HG02759 (cell line): ENCODE results near the gene LRP1-AS.
A peak's percentile ranks its signal among the peaks of the same experiment; 100 is the strongest.

Experiments
- ATAC-seq: cut with Tn5 transposase; IDR thresholded peaks from one replicate; pipeline ENCODE4 v1.9.1; 2021; ENCODE audit warnings: mild to moderate bottlenecking, moderate library complexity; ENCODE audit not compliant: unreplicated experiment

LRP1-AS gene

DNA sequence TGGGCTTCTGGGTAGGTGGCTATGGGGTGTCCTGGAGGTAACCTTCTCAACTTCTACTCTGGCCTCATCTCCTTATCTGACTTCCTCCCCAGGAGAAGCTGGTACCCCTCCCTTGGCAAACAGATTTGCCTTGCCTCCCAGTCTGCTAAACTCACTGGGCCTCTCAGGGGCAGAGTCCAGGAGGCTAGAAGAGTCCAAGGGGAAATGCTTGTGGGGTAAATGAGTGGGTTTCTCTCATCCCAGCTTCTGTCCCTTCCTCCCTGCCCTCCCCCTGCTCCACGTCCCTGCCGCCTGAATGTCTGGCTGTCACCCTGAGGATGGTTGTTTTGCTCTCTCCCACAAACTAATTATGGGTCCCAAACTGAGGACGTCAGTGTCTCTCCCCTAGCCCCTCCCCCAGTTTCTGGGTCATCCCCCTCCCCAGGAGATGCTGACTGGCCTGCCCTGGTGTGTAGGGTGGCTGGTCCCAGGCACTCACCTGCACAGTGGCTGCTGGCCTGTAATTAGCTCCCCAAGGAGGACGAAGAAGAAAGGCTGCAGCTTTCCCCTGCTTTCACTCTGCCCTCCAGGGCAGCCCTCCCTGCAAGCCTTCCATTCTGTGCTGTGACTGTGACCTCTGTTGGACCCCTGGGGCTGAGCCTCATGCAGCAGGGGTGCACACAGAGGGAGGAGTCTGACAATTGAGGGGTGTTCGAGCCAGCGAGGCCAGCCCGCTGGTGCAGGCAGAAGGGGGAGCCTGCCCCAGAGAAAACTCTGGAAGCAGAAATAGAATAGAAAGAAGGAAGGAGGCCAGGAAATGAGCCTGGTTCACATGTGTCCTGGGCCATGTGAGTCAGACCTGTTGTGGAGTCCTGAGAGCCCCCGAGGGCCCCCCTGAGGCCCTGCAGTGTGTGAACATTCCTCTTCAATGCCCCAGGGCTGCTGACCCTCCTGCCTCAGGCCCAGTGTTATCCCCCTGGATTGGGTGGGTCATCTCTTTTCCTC is at the start of gene LRP1-AS:
TSS of gene LRP1-AS (minus strand) at position 659 of the 984 bp plus-strand sequence.
- no peak for ATAC-seq

DNA sequence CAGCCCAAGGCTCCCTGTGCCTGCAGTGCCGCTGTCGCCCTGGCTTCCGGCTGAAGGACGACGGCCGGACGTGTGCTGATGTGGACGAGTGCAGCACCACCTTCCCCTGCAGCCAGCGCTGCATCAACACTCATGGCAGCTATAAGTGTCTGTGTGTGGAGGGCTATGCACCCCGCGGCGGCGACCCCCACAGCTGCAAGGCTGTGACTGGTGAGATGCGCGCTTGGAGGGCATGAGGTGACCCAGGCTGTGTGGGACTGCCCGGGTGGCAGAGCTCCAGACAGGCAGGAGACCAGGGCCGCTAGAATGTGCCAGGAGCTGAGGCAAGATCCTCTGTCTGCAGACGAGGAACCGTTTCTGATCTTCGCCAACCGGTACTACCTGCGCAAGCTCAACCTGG is 49.5 kb upstream of the LRP1-AS start:
- no peak for ATAC-seq

DNA sequence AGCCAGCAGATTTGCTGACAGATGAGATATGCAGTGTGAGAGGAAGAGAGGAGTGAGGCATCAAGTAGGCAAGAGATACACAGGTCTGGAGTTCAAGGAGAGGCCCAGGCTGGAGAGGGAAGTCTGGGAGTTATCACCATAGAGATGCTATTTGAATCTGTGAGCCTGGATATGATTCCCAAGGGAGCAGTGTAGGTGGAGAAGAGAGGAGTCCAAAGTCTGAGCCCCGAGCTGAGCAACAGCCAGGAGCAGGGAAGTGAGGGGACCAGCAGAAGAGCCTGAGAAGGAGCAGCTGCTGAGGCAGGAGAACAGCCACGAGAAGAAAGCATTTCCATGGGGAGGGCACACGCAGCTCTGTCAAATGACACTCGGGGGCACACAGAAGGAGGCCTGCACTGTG is 49.0 kb upstream of the LRP1-AS start:
- no peak for ATAC-seq

DNA sequence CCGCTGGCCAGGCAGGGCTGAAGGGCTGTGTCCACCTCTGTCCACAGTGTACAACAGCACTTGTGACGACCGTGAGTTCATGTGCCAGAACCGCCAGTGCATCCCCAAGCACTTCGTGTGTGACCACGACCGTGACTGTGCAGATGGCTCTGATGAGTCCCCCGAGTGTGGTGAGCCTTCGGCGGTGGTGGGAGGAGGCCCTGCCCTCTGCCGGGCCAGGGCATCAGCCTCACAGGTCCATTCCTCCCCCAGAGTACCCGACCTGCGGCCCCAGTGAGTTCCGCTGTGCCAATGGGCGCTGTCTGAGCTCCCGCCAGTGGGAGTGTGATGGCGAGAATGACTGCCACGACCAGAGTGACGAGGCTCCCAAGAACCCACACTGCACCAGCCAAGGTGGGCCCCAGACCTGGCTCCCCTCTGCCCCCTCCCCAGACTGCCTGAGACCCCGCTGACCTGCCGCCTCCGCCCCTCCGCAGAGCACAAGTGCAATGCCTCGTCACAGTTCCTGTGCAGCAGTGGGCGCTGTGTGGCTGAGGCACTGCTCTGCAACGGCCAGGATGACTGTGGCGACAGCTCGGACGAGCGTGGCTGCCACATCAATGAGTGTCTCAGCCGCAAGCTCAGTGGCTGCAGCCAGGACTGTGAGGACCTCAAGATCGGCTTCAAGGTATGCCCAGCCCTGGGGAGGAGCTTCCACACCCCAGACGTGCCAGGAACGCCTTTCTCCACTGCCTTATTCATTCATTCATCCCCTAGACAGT is 48.4 kb upstream of the LRP1-AS start:
- no peak for ATAC-seq

DNA sequence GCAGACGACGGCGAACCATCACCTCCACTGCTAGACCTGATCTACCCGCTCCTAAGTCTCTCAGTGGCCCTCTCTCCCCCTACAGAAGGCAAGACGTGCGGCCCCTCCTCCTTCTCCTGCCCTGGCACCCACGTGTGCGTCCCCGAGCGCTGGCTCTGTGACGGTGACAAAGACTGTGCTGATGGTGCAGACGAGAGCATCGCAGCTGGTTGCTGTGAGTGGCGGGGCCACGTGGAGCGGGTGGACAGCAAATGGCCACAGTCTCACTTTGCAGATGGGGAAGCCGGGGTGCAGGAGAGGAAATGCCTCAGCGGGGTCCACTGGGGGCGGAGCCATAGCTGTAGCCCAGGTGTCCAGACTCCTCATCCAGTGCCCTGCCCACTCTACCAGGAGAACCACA is 47.8 kb upstream of the LRP1-AS start:
- ATAC-seq: no peak

DNA sequence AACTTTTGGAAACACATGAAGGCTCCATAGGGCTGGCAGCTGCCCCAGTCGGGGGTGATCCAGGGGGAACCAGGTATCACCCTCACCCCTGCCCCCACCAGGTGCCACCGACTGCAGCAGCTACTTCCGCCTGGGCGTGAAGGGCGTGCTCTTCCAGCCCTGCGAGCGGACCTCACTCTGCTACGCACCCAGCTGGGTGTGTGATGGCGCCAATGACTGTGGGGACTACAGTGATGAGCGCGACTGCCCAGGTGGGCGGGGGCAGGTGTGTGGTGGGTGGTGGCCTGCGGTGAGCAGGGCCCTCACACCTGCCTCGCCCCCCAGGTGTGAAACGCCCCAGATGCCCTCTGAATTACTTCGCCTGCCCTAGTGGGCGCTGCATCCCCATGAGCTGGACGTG is 46.8 kb upstream of the LRP1-AS start:
- ATAC-seq: no peak

DNA sequence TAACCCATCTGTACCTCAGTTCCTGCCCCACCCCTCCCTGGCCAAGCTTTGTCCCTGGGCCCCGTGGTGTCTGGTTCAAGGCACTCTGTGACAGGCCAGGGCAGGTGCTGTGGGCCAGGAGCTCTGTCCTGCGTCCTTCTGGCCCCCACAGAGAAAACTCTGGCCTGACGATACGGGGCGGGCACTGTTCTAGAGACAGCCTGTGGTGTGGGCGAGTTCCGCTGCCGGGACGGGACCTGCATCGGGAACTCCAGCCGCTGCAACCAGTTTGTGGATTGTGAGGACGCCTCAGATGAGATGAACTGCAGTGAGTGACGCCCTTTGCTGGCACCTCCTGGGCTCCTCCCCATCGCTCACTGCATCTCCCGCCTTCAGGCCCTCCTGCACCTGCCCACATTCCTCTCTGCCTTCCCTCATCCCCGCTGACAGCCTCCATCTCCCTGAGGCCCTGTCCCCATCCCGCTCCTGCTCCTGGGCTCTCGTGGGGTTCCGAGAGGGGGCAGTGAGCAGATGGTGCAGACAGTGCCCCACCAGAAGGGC is 46.4 kb upstream of the LRP1-AS start:
- no peak for ATAC-seq

DNA sequence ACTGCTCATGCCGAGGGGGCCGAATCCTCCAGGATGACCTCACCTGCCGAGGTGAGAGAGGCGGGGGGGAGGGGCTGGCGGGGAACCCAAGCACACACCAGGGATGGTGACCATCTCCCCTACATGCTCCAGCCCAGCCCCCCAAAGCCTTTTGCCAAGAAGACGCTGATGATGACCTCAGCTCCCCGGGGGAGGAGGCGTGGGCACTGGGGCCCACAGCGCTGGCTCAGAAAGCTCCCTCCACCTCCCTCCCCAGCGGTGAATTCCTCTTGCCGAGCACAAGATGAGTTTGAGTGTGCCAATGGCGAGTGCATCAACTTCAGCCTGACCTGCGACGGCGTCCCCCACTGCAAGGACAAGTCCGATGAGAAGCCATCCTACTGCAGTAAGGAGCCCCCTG is 45.5 kb upstream of the LRP1-AS start:
- ATAC-seq: no peak

DNA sequence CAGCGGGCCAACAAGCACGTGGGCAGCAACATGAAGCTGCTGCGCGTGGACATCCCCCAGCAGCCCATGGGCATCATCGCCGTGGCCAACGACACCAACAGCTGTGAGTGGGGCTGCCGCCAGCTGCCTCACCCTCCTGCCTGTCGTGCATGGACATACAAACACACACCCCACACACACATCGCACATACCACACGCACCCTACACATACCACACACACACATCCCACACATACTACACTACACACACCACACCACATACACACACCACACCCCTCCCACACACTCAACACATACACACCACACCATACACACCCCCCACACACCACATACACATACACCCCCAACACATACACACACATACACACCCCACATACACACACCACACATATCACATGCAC is 44.0 kb upstream of the LRP1-AS start:
- no peak for ATAC-seq

DNA sequence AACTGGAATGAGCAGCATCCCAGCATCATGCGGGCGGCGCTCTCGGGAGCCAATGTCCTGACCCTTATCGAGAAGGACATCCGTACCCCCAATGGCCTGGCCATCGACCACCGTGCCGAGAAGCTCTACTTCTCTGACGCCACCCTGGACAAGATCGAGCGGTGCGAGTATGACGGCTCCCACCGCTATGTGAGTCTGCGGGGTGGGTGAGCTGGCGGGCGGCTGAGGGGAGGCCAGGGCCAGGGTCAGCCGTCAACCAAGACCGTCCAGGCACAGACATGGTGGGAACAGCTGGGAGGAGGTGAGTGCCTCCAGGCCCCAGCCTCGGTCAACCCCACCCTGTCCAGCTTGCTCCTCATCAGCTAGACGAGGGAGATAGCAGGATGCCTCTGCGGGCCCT is 43.4 kb upstream of the LRP1-AS start:
- ATAC-seq: no peak

DNA sequence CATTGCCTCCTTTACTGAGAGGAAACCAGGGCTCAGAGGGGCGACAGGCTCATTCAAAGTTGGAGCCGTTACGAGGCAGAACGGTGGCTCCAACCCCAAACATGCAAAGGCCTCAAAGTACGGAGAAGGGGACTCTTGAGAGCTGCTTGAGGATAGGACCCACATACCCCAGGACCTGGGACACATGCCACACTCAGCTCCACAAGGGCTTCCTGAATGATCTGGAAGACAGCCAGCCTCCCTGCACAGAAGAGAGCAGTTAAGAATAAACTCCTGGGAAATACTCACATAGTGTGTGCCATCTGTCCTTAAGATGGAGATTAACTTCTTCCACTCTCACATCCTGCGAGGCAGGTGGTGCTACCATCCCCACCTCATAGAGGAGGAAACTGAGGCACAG is 42.6 kb upstream of the LRP1-AS start:
- ATAC-seq: no peak

DNA sequence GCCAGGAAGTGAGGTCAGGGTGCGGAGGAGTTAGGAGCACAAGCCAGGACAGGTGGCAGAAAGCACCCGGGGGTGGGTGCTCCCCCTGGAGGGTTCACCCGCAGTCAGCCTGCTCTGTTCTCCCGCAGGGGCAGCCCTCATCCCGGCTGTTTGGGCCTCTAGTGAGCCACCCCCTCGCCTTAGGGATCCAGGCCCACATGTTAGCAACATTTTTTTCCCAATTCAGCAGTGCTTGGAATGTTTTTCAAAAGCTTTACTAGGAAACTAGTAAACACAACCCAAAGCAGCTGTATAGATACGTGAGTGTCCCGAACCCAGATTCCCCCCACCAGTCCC is 40.6 kb upstream of the LRP1-AS start:
- ATAC-seq: no peak

DNA sequence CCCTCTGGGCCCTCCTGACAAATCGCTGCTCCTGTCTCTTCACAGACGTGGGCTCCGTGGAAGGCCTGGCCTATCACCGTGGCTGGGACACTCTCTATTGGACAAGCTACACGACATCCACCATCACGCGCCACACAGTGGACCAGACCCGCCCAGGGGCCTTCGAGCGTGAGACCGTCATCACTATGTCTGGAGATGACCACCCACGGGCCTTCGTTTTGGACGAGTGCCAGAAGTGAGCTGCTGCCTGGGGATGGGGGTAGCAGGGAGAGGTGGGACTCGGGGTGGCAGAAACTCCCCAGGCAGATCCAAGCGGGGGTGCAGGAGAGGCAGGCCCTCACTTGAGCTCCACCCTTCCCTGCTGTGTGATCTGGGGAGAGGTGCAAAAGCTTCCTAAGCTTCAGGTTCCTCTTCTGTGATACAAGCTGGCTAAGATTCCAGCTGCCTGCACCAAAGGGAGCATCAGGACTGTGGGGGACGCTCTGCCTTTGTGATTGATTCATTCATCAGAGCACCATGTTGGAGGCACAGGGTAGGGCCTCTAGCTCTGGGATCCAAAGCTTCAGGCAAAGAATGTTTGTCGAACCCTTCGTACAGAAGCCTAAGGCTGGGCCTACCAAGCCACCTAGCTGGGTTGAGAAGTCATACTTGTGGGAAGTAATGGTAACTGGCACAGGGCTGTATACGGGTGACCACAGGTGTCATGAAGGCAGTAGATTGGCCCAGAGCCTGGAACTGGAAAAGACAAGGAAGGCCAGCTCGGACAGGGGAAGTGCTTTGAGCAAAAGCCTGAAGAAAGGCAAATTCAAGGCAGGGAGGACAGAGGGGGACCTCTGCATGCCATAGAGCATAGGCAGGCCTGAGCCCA is 40.0 kb upstream of the LRP1-AS start:
- ATAC-seq: no peak

DNA sequence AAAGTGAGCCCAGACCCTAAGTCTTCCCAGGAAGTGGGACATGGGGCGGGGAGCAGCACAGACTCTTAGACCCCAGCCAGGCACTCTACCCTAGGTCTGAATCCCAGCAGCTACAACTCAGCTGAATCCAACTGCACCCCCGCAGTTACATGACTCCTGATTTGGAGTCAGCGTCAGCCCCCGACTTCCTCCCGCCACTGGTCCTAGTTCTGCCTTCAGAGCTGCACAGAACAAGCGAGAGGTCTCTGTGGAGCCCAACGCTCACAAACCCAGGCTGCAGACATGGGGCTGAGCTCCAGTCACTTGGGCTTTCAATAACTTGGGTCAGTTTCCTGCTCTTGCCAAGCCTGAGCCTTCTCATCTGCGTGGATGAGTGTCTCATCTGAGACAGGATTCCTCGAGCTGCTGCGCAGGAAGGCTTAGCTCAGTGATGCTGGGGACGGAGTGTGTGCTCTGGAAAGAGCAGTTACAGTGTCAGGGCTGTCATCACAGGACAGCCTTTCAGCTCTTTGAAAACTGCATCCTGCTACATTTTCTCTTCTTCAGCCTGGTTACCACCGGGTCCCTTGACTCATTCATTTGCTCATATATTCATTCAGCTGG is 38.6 kb upstream of the LRP1-AS start:
- no peak for ATAC-seq

DNA sequence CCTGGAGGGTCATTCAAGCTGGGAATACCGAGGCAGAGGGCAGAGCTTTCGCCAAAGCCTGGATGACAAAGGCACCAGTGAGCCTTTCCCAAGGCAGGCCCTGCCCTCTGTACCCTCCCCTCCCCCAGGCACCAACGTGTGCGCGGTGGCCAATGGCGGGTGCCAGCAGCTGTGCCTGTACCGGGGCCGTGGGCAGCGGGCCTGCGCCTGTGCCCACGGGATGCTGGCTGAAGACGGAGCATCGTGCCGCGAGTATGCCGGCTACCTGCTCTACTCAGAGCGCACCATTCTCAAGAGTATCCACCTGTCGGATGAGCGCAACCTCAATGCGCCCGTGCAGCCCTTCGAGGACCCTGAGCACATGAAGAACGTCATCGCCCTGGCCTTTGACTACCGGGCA is 38.0 kb upstream of the LRP1-AS start:
- no peak for ATAC-seq

DNA sequence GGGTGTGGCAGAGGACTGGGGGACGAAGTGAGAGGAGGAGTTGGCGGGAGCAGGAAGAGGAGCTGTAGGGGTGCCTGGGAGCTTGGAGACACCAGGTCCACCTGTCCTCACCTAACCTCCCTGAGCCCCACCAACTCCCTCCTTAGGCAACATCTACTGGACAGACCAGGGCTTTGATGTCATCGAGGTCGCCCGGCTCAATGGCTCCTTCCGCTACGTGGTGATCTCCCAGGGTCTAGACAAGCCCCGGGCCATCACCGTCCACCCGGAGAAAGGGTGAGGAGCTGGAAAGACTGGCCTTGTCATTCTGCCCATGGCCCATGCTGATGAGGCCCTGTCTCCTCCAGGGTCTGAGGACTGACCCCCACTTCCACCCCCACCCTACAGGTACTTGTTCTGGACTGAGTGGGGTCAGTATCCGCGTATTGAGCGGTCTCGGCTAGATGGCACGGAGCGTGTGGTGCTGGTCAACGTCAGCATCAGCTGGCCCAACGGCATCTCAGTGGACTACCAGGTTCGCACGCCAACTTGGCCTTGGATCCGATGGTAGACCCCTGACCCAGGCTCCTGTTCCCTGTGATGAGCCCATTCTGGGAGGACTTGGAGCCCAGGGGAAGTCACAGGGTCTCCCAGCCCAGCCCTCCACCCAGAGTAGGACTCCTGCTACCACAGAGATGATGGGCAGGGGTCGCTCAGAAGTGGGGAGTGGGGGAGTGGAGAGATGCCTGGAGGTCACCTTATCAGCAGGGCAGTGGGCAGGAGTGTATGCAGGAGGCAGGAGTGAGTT is 36.7 kb upstream of the LRP1-AS start:
- no peak for ATAC-seq

DNA sequence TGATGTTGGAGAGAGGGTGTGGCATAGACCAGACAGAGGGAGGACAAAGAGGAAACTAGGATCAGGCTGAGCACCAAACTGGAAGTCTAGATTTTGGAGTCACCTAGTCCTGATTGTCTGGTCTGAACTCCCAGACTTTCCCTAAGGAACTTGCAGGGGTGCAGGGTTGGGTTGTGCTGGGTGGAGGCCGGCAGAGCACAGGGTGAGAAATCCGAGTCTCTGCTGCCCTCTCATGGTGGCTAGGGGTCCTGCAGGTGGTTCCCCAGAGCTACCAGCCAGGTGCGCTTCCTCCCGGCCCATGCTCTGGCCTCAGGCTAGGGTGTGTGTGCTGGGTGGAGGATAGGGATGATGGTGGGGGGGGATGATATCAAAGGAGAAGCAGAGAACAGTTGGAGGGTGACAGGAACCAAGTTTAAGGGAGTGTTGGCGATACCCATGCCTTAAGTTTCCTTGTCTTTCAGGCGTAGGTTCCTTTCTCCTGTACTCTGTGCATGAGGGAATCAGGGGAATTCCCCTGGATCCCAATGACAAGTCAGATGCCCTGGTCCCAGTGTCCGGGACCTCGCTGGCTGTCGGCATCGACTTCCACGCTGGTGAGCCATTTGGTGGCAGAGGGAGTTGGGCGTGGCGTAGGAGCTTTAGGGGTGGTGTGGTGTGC is 35.6 kb upstream of the LRP1-AS start:
- ATAC-seq: peak; percentile 88

DNA sequence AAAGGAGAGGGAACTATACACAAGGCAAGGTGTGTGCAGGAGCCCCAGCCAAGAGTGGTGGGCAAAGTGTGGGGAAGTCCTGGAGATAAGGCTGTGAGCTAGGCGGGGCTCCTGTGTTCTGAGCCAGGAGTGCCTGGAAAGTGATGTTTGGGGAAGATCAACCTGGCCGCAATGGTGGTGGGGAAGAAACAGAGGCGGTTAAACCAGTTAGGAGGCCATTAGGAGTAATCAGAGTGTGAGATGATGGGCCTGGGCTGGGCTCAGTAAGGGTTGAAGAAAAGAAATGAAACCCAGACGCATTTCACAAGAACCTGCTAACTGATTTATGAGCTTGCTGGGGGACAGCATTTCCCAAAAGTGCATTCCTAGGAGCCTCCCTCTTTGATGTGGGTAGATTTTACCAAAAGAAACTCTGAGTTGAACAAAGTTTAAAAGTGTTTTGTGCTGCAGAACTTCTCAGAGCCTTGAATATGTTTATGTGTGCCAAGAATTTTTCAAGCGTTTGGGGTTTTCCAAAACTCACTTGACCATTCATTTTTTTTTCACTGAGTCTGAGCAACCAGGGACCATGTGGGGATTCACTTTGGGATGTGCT is 34.2 kb upstream of the LRP1-AS start:
- no peak for ATAC-seq

DNA sequence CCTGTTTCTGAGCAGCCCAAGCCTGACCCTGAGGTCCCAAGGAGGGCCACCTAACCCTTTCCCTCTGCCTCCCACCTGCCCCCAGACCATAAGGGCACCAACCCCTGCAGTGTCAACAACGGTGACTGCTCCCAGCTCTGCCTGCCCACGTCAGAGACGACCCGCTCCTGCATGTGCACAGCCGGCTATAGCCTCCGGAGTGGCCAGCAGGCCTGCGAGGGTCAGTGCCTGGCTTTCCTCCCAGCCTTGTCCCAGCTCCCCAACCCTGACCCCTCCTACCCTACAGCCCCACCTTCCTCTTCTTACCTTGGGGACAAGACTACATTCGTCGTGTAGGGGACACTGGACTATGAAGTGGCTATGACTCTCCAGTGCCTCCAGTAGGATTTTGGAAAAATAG is 33.7 kb upstream of the LRP1-AS start:
- no peak for ATAC-seq
